ENCODE measurements around the gene ZFHX3. TPM values are rescaled to one million over a fixed set of nuclear protein-coding genes. Genes with fewer than 3 reads are reported as not detected.

ZFHX3 gene
- total RNA-seq, 2 experiments from 2014 or later, result 2.5 to 2.9 TPM

GRCh38 chr16:73027685-73028111 lies 20.2 kb downstream of the ZFHX3 start:
- H3K9me3 Mint-ChIP-seq (ENCODE audit: insufficient read depth), result no peaks in the 10 kb centered on the region
- H3K36me3 Mint-ChIP-seq (ENCODE audit: low read depth), result no peaks in the 10 kb centered on the region
- H3K27ac Mint-ChIP-seq, result no peak overlapping the region
- POLR2A ChIA-PET, result no interaction called here
- H3K4me1 Mint-ChIP-seq (ENCODE audit: low read depth), result peaks cover 2% of the 10 kb centered on the region
- CTCF ChIA-PET, result no interaction called here
- DNase-seq (no peak), ATAC-seq (no peak)
- H3K27me3 Mint-ChIP-seq (ENCODE audit: low read depth), result peaks cover 14% of the 10 kb centered on the region
- no peak overlapping the region for H3K4me3 Mint-ChIP-seq

GRCh38 chr16:73026754-73027684 lies 20.9 kb downstream of the ZFHX3 start:
- Mint-ChIP-seq H3K27me3 (ENCODE audit: low read depth) (peaks cover 7% of the 10 kb centered on the region), H3K4me1 (ENCODE audit: low read depth) (no peaks in the 10 kb centered on the region), H3K4me3 (no peak overlapping the region), H3K9me3 (ENCODE audit: insufficient read depth) (no peaks in the 10 kb centered on the region), H3K36me3 (ENCODE audit: low read depth) (no peaks in the 10 kb centered on the region), H3K27ac (no peak overlapping the region)
- ATAC-seq (no peak), DNase-seq (no peak)
- CTCF ChIA-PET, result no interaction called here
- POLR2A ChIA-PET, result no interaction called here

GRCh38 chr16:73025856-73026210 lies 22.1 kb downstream of the ZFHX3 start:
- CTCF ChIA-PET, result no interaction called here
- H3K4me1 Mint-ChIP-seq (ENCODE audit: low read depth), result no peaks in the 10 kb centered on the region
- ATAC-seq (no peak), DNase-seq (no peak)
- no peaks in the 10 kb centered on the region for H3K27me3 Mint-ChIP-seq (ENCODE audit: low read depth)
- no peak overlapping the region for H3K4me3 Mint-ChIP-seq
- H3K27ac Mint-ChIP-seq, result no peak overlapping the region
- no peaks in the 10 kb centered on the region for H3K9me3 Mint-ChIP-seq (ENCODE audit: insufficient read depth)
- POLR2A ChIA-PET, result no interaction called here
- H3K36me3 Mint-ChIP-seq (ENCODE audit: low read depth), result no peaks in the 10 kb centered on the region

- Mint-ChIP-seq H3K36me3 (ENCODE audit: low read depth) (no peaks in the 10 kb centered on the region), H3K9me3 (ENCODE audit: insufficient read depth) (no peaks in the 10 kb centered on the region), H3K4me1 (ENCODE audit: low read depth) (no peaks in the 10 kb centered on the region), H3K4me3 (no peak overlapping the region), H3K27me3 (ENCODE audit: low read depth) (no peaks in the 10 kb centered on the region), H3K27ac (no peak overlapping the region)
- ATAC-seq, result no peak
- ChIA-PET CTCF (no interaction called here), POLR2A (no interaction called here)
- no peak for DNase-seq
These were observed 22.6 kb downstream of the ZFHX3 start for GRCh38 chr16:73025151-73025855.

GRCh38 chr16:73024571-73025105 lies 23.3 kb downstream of the ZFHX3 start:
- DNase-seq (no peak), ATAC-seq (no peak)
- POLR2A ChIA-PET, result no interaction called here
- no peak overlapping the region for H3K4me3 Mint-ChIP-seq
- no peaks in the 10 kb centered on the region for H3K36me3 Mint-ChIP-seq (ENCODE audit: low read depth)
- no peaks in the 10 kb centered on the region for H3K9me3 Mint-ChIP-seq (ENCODE audit: insufficient read depth)
- H3K4me1 Mint-ChIP-seq (ENCODE audit: low read depth), result no peaks in the 10 kb centered on the region
- no peaks in the 10 kb centered on the region for H3K27me3 Mint-ChIP-seq (ENCODE audit: low read depth)
- CTCF ChIA-PET, result no interaction called here
- H3K27ac Mint-ChIP-seq, result no peak overlapping the region

- no peaks in the 10 kb centered on the region for H3K4me1 Mint-ChIP-seq (ENCODE audit: low read depth)
- no peak for ATAC-seq
- ChIA-PET CTCF (no interaction called here), POLR2A (no interaction called here)
- H3K27ac Mint-ChIP-seq, result no peak overlapping the region
- H3K27me3 Mint-ChIP-seq (ENCODE audit: low read depth), result no peaks in the 10 kb centered on the region
- no peak overlapping the region for H3K4me3 Mint-ChIP-seq
- H3K36me3 Mint-ChIP-seq (ENCODE audit: low read depth), result no peaks in the 10 kb centered on the region
- DNase-seq, result no peak
- H3K9me3 Mint-ChIP-seq (ENCODE audit: insufficient read depth), result no peaks in the 10 kb centered on the region
These were observed 24.0 kb downstream of the ZFHX3 start for GRCh38 chr16:73023752-73024570.

GRCh38 chr16:73023320-73023719 lies 24.6 kb downstream of the ZFHX3 start:
- CTCF ChIA-PET, result no interaction called here
- no peaks in the 10 kb centered on the region for H3K27me3 Mint-ChIP-seq (ENCODE audit: low read depth)
- H3K4me3 Mint-ChIP-seq, result no peak overlapping the region
- no peaks in the 10 kb centered on the region for H3K9me3 Mint-ChIP-seq (ENCODE audit: insufficient read depth)
- no peak for ATAC-seq
- POLR2A ChIA-PET, result no interaction called here
- no peaks in the 10 kb centered on the region for H3K4me1 Mint-ChIP-seq (ENCODE audit: low read depth)
- no peak for DNase-seq
- H3K36me3 Mint-ChIP-seq (ENCODE audit: low read depth), result no peaks in the 10 kb centered on the region
- H3K27ac Mint-ChIP-seq, result no peak overlapping the region

GRCh38 chr16:73022534-73022933 lies 25.4 kb downstream of the ZFHX3 start:
- ChIA-PET POLR2A (no interaction called here), CTCF (no interaction called here)
- H3K9me3 Mint-ChIP-seq (ENCODE audit: insufficient read depth), result no peaks in the 10 kb centered on the region
- DNase-seq (no peak), ATAC-seq (no peak)
- H3K4me3 Mint-ChIP-seq, result no peak overlapping the region
- H3K27me3 Mint-ChIP-seq (ENCODE audit: low read depth), result no peaks in the 10 kb centered on the region
- H3K27ac Mint-ChIP-seq, result no peak overlapping the region
- no peaks in the 10 kb centered on the region for H3K36me3 Mint-ChIP-seq (ENCODE audit: low read depth)
- H3K4me1 Mint-ChIP-seq (ENCODE audit: low read depth), result no peaks in the 10 kb centered on the region

- H3K36me3 Mint-ChIP-seq (ENCODE audit: low read depth), result no peaks in the 10 kb centered on the region
These were observed 25.9 kb downstream of the ZFHX3 start for GRCh38 chr16:73021866-73022495.

GRCh38 chr16:73020409-73020884 lies 27.5 kb downstream of the ZFHX3 start:
- Mint-ChIP-seq H3K27ac (no peak overlapping the region), H3K9me3 (ENCODE audit: insufficient read depth) (no peaks in the 10 kb centered on the region), H3K4me3 (no peak overlapping the region), H3K36me3 (ENCODE audit: low read depth) (no peaks in the 10 kb centered on the region), H3K27me3 (ENCODE audit: low read depth) (no peaks in the 10 kb centered on the region), H3K4me1 (ENCODE audit: low read depth) (no peaks in the 10 kb centered on the region)
- POLR2A ChIA-PET, result no interaction called here
- ATAC-seq (no peak), DNase-seq (no peak)
- CTCF ChIA-PET, result no interaction called here

More at GRCh38 chr16:73021866-73022495, 25.9 kb downstream of the ZFHX3 start:
- H3K4me3 Mint-ChIP-seq, result no peak overlapping the region
- no peaks in the 10 kb centered on the region for H3K9me3 Mint-ChIP-seq (ENCODE audit: insufficient read depth)
- ChIA-PET CTCF (no interaction called here), POLR2A (no interaction called here)
- no peaks in the 10 kb centered on the region for H3K27me3 Mint-ChIP-seq (ENCODE audit: low read depth)
- DNase-seq (no peak), ATAC-seq (no peak)
- H3K4me1 Mint-ChIP-seq (ENCODE audit: low read depth), result no peaks in the 10 kb centered on the region
- no peak overlapping the region for H3K27ac Mint-ChIP-seq

GRCh38 chr16:73019457-73020362 lies 28.2 kb downstream of the ZFHX3 start:
- no peaks in the 10 kb centered on the region for H3K4me1 Mint-ChIP-seq (ENCODE audit: low read depth)
- no peak overlapping the region for H3K27ac Mint-ChIP-seq
- H3K36me3 Mint-ChIP-seq (ENCODE audit: low read depth), result no peaks in the 10 kb centered on the region
- H3K27me3 Mint-ChIP-seq (ENCODE audit: low read depth), result no peaks in the 10 kb centered on the region
- H3K9me3 Mint-ChIP-seq (ENCODE audit: insufficient read depth), result no peaks in the 10 kb centered on the region
- ChIA-PET CTCF (no interaction called here), POLR2A (no interaction called here)
- H3K4me3 Mint-ChIP-seq, result no peak overlapping the region
- ATAC-seq, result no peak
- no peak for DNase-seq

Data from activated CD8-positive, alpha-beta T cell treated with anti-CD3 and anti-CD28 coated beads, Interleukin-2, amount 10 ng/mL, durations not matched to agents 7 days and 5 days (primary cell).